Pulmonary artery endothelial cell (primary cell): ENCODE measurements around the gene SLC2A13. TPM values are rescaled to one million over a fixed set of nuclear protein-coding genes. Genes with fewer than 3 reads are reported as not detected.

Experiments used
- DNase-seq: peaks from one replicate; pipeline ENCODE4 v3.0.0-alpha.2; 2011; ENCODE audit warnings: low read depth, low spot score
- total RNA-seq: library from RNA; depleted of rRNA; stranded (reverse); fragments of >200 nt; gene quantifications from 2 replicates; pipeline ENCODE4 v1.2.3, GENCODE V29; 2014

Gene SLC2A13
- total RNA-seq = 3.4 and 6.3 TPM in 2 replicates

- peak; percentile 22 for DNase-seq
Observed at GRCh38 chr12:40105515-40106201, at the start of gene SLC2A13. TSS of gene SLC2A13 (minus strand) at chr12:40106081. CDS start at chr12:40105808, 273 bp downstream.

GRCh38 chr12:40154381-40154780, 48.5 kb upstream of the SLC2A13 start:
- DNase-seq = no peak

- no peak for DNase-seq
Observed at GRCh38 chr12:40153432-40153831, 47.6 kb upstream of the SLC2A13 start.

GRCh38 chr12:40152783-40153383, 47.0 kb upstream of the SLC2A13 start:
- peak; percentile 7 for DNase-seq

- no peak for DNase-seq
Observed at GRCh38 chr12:40149673-40150260, 43.9 kb upstream of the SLC2A13 start.

GRCh38 chr12:40146800-40147797, 41.2 kb upstream of the SLC2A13 start:
- DNase-seq = no peak

GRCh38 chr12:40145896-40146295, 40.0 kb upstream of the SLC2A13 start:
- DNase-seq = no peak

- DNase-seq = no peak
Observed at GRCh38 chr12:40144023-40144422, 38.1 kb upstream of the SLC2A13 start.

- no peak for DNase-seq
Observed at GRCh38 chr12:40142001-40142744, 36.3 kb upstream of the SLC2A13 start.

- DNase-seq = no peak
Observed at GRCh38 chr12:40138526-40138925, 32.6 kb upstream of the SLC2A13 start.

GRCh38 chr12:40137252-40137651, 31.4 kb upstream of the SLC2A13 start:
- no peak for DNase-seq

- DNase-seq = no peak
Observed at GRCh38 chr12:40127408-40127807, 21.5 kb upstream of the SLC2A13 start.

- DNase-seq = no peak
Observed at GRCh38 chr12:40123496-40123895, 17.6 kb upstream of the SLC2A13 start.

GRCh38 chr12:40122842-40123241, 17.0 kb upstream of the SLC2A13 start:
- DNase-seq = no peak

GRCh38 chr12:40117818-40118217, 11.9 kb upstream of the SLC2A13 start:
- no peak for DNase-seq

GRCh38 chr12:40110586-40110985, 4.7 kb upstream of the SLC2A13 start:
- DNase-seq = no peak

- no peak for DNase-seq
Observed at GRCh38 chr12:40107803-40108620, 2.1 kb upstream of the SLC2A13 start.

- DNase-seq = peak; percentile 49
Observed at GRCh38 chr12:40107098-40107802, 1.4 kb upstream of the SLC2A13 start.

- no peak for DNase-seq
Observed at GRCh38 chr12:40106655-40107054, 774 bp upstream of the SLC2A13 start.
